Muscle layer of colon (tissue), 2 donors: ENCODE data around the gene ARID4B.
"Not testable (repeated sequence)": the region's sequence is repeated elsewhere in the genome, so short reads cannot be mapped to it uniquely, and the experiment has no call there.

Source experiments
- H3K27ac ChIP-seq: one replicate; pipeline ENCODE4 v1.7.0; 2013; ENCODE audit warnings: low read depth, mild to moderate bottlenecking, low read length, moderate library complexity
- H3K27me3 ChIP-seq, 2 donors: one replicate each; pipeline ENCODE4 v1.7.0; 2013; ENCODE audit warnings: low read length in 2 of 2, mild to moderate bottlenecking in 2 of 2; ENCODE audit not compliant: insufficient read depth in 2 of 2, control insufficient read depth in 1 of 2
- H3K36me3 ChIP-seq: one replicate; pipeline ENCODE4 v1.7.0; 2013; ENCODE audit warnings: mild to moderate bottlenecking, low read length; ENCODE audit not compliant: insufficient read depth
- H3K4me1 ChIP-seq: one replicate; pipeline ENCODE4 v1.7.0; 2013; ENCODE audit warnings: mild to moderate bottlenecking, low read length; ENCODE audit not compliant: insufficient read depth
- H3K4me3 ChIP-seq, 2 donors: one replicate each; pipeline ENCODE4 v1.7.0; 2013; ENCODE audit warnings: low read length in 2 of 2, low read depth in 1 of 2, mild to moderate bottlenecking in 1 of 2, moderate library complexity in 1 of 2
- H3K9ac ChIP-seq: one replicate; pipeline ENCODE4 v1.7.0; 2013; ENCODE audit warnings: low read length
- H3K9me3 ChIP-seq: one replicate; pipeline ENCODE4 v1.7.0; 2013; ENCODE audit warnings: mild to moderate bottlenecking, low read length
- donor health status: abdominal sarcoma.
- donor health status: Adenocarcinoma of cecum.

Gene ARID4B

DNA sequence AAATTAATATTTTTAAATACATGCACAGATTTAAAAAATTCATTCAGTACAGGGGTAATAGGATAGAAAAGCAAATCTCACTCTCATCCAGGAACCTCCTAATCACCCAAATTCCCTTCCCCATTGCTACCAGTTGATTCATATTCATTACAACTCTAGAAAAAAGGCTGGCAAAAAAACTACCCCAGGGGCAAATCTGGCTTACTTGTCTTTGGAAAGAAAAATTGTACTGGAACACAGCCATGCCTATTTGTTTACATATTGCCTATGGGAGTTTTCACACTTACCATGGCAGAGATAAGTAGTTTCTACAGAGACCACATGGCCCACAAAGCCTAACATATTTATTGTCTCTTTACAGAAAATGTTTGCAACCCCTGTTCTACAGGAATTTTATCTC, 158.0 kb downstream of the ARID4B start:
- H3K36me3 ChIP-seq, result peaks cover 39% of the 10 kb centered on the region
- H3K9ac ChIP-seq, result no peak overlapping the region
- no peak overlapping the region for H3K27ac ChIP-seq

GRCh38 chr1:235168375-235168774, 159.6 kb downstream of the ARID4B start:
- Histone ChIP-seq H3K27ac (no peak overlapping the region), H3K4me1 (no peaks in the 10 kb centered on the region), H3K36me3 (peaks cover 28% of the 10 kb centered on the region), H3K9me3 (no peaks in the 10 kb centered on the region), H3K9ac (no peak overlapping the region), H3K27me3 (no peaks in the 10 kb centered on the region), H3K4me3 (no peak overlapping the region)

More for the DNA sequence above, 158.0 kb downstream of the ARID4B start:
- H3K4me1 ChIP-seq, result no peaks in the 10 kb centered on the region
- no peak overlapping the region for H3K4me3 ChIP-seq
- H3K9me3 ChIP-seq, result no peaks in the 10 kb centered on the region
- no peaks in the 10 kb centered on the region for H3K27me3 ChIP-seq

DNA sequence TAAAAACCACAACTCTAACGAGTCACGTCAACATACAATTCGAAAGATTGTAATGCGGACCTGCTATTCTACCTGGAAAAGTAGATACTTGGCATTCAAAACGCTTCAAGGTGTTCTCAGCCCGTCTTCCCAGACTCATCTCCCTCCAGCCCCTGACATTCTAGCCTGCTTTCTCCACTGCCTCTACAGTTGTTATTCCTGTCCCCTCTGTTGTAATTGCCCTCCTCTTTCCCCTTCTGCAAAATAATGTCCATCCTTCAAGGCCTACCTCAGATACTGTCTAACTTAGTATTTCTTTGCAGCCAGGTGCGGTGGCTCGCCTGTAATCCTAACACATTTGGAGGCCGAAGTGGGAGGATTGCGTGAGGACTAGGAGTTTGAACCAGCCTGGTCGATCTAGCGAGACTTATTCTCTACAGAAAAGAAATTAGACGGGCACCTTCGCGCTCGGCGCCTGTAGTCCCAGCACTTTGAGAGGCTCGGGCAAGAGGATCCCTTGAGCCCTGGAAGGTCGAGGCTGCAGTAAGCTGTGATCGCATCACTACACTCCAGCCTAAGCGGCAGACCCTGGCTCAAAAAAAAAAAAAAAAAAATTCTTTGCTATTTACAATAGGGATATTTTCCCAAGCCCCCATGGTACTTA, 166.2 kb downstream of the ARID4B start:
- peak overlapping the region; percentile 79 to 82 for H3K4me3 ChIP-seq
- peaks cover 11% of the 10 kb centered on the region for H3K36me3 ChIP-seq
- no peaks in the 10 kb centered on the region for H3K27me3 ChIP-seq
- H3K9ac ChIP-seq, result peak overlapping the region; percentile 59
- H3K4me1 ChIP-seq, result peaks cover 8% of the 10 kb centered on the region
- H3K27ac ChIP-seq, result peak overlapping the region; percentile 87
- H3K9me3 ChIP-seq, result no peaks in the 10 kb centered on the region

- Histone ChIP-seq H3K4me1 (peaks cover 8% of the 10 kb centered on the region), H3K36me3 (peaks cover 18% of the 10 kb centered on the region), H3K27ac (peak within 1 kb of the TSS; percentile 87), H3K9me3 (no peaks in the 10 kb centered on the region), H3K4me3 (peak within 1 kb of the TSS; percentile 79 to 82), H3K9ac (peak within 1 kb of the TSS; percentile 59), H3K27me3 (no peaks in the 10 kb centered on the region)
Observed at GRCh38 chr1:235160957-235161684, 166.9 kb downstream of the ARID4B start, which contains the start of gene RBM34. Gene RBM34, minus strand, starts transcription at chr1:235161250. Its CDS starts 24 bp downstream, at chr1:235161226.

- Histone ChIP-seq H3K9ac (peak overlapping the region; percentile 59), H3K9me3 (no peaks in the 10 kb centered on the region), H3K4me1 (peaks cover 8% of the 10 kb centered on the region), H3K4me3 (peak overlapping the region; percentile 79 to 82), H3K27ac (peak overlapping the region; percentile 87), H3K27me3 (no peaks in the 10 kb centered on the region), H3K36me3 (peaks cover 18% of the 10 kb centered on the region)
Observed at GRCh38 chr1:235160383-235160956, 167.5 kb downstream of the ARID4B start.

DNA sequence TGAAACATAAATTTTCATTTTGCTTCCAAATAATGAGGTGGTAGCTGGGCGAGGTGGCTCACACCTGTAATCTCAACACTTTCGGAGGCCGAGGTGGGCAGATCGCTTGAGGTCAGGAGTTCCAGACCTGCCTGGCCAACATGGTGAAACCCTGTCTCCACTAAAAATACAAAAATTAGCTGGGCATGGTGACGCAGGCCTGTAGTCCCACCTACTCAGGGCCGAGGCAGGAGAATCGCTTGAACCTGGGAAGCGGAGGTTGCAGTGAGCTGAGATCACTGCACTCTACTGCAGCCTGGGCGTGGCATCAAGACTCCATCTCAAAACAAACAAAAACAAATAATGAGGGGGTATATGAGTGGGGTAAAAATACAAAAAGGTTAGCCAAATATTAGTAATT, 168.0 kb downstream of the ARID4B start:
- Histone ChIP-seq H3K4me3 (peak overlapping the region; percentile 79 to 82), H3K36me3 (peaks cover 18% of the 10 kb centered on the region), H3K27ac (peak overlapping the region; percentile 87)
- H3K4me1 ChIP-seq, H3K9ac ChIP-seq, H3K27me3 ChIP-seq, H3K9me3 ChIP-seq: not testable (repeated sequence)

- H3K9ac ChIP-seq, H3K4me1 ChIP-seq, H3K4me3 ChIP-seq, H3K27ac ChIP-seq, H3K27me3 ChIP-seq, H3K9me3 ChIP-seq: not testable (repeated sequence)
- peaks cover 25% of the 10 kb centered on the region for H3K36me3 ChIP-seq
Observed at GRCh38 chr1:235159284-235159683, 168.7 kb downstream of the ARID4B start.

DNA sequence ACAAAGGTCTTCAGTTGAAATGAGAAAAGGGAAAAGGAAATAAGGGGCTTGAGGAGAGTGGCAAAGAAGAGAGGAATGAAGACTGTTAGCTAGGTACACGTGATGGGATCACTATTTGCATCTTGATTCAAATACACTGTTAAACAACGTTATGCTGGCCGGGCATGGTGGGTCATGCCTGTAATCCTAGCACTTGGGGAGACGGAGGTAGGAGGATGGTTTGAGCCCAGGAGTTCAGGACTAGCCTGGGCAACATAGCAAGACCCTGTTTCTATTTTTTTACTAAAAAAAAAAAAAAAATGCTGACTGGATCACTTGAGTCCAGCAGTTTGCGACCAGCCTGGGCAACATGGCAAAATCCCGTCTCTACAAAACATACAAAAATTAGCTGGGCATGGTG, 169.3 kb downstream of the ARID4B start:
- Histone ChIP-seq H3K27ac (no peak overlapping the region), H3K36me3 (peaks cover 31% of the 10 kb centered on the region)

GRCh38 chr1:235157150-235157549, 170.8 kb downstream of the ARID4B start:
- no peak overlapping the region for H3K27ac ChIP-seq
- peaks cover 33% of the 10 kb centered on the region for H3K36me3 ChIP-seq
- H3K27me3 ChIP-seq, result no peaks in the 10 kb centered on the region
- H3K4me3 ChIP-seq, result no peak overlapping the region
- H3K9ac ChIP-seq, result no peak overlapping the region
- no peaks in the 10 kb centered on the region for H3K9me3 ChIP-seq
- H3K4me1 ChIP-seq, result peaks cover 8% of the 10 kb centered on the region

More for the DNA sequence above, 169.3 kb downstream of the ARID4B start:
- no peaks in the 10 kb centered on the region for H3K9me3 ChIP-seq
- H3K9ac ChIP-seq, result no peak overlapping the region
- H3K4me1 ChIP-seq, result peaks cover 8% of the 10 kb centered on the region
- no peaks in the 10 kb centered on the region for H3K27me3 ChIP-seq
- no peak overlapping the region for H3K4me3 ChIP-seq

DNA sequence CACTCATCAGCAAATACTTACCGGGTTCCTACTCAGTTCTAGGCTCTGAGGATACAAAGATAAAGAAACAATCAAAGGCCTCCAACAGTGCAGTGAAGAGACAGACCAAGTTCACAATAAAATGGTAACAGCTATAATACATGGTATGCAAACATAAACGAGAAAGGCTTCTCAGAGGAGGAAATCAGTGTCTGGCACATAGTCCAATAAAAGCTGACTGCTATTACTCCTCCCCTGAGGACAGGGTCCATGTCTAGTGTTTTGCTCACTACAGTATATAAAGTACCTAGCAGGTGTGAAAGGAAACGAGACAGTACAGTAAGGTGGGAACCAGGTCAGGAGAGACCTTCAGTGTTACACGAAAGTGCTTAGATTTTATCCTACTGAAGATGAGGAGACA, 171.2 kb downstream of the ARID4B start:
- H3K36me3 ChIP-seq, result peaks cover 34% of the 10 kb centered on the region
- no peaks in the 10 kb centered on the region for H3K9me3 ChIP-seq
- no peaks in the 10 kb centered on the region for H3K27me3 ChIP-seq
- H3K9ac ChIP-seq, result no peak overlapping the region
- H3K4me1 ChIP-seq, result peaks cover 8% of the 10 kb centered on the region
- H3K27ac ChIP-seq, result no peak overlapping the region
- no peak overlapping the region for H3K4me3 ChIP-seq

GRCh38 chr1:235156265-235156664, 171.7 kb downstream of the ARID4B start:
- H3K27me3 ChIP-seq, result no peaks in the 10 kb centered on the region
- no peak overlapping the region for H3K9ac ChIP-seq
- H3K36me3 ChIP-seq, result peaks cover 38% of the 10 kb centered on the region
- H3K9me3 ChIP-seq, result no peaks in the 10 kb centered on the region
- peaks cover 8% of the 10 kb centered on the region for H3K4me1 ChIP-seq
- no peak overlapping the region for H3K4me3 ChIP-seq
- no peak overlapping the region for H3K27ac ChIP-seq
